ENCODE measurements around the gene COA1.

Gene COA1

GRCh38 chr7:43649755-43650274, 79.5 kb downstream of the COA1 start:
- H3K79me2 ChIP-seq (ENCODE audit: control insufficient read depth, low read length): peaks cover 58% of the 10 kb centered on the region
- H3K4me2 ChIP-seq (ENCODE audit: low read length): peak overlapping the region; percentile 91
- H4K20me1 ChIP-seq (ENCODE audit: control insufficient read depth, insufficient read depth, low read depth, low read length): no peaks in the 10 kb centered on the region
- H3K4me3 ChIP-seq (ENCODE audit: low read length): peak overlapping the region; percentile 57
- no peaks in the 10 kb centered on the region for H3K9me2 ChIP-seq (replicated peaks; ENCODE audit: control insufficient read depth, low read length)
- no peaks in the 10 kb centered on the region for H3K27me3 ChIP-seq (ENCODE audit: control insufficient read depth, low read length)
- peaks cover 60% of the 10 kb centered on the region for H3K36me3 ChIP-seq (ENCODE audit: control insufficient read depth, low read length)
- peaks cover 52% of the 10 kb centered on the region for H3F3A ChIP-seq (ENCODE audit: control insufficient read depth, insufficient read depth)
- TF ChIP-seq EZH2phosphoT487 (IDR thresholded peaks at IDR 0.05; ENCODE audit: borderline replicate concordance, low read length): no peak
- TF ChIP-seq CTCF (IDR thresholded peaks at IDR 0.05; ENCODE audit: low read depth, low read length, poor library complexity, severe bottlenecking): no peak
- peak overlapping the region; percentile 98 for H3K27ac ChIP-seq (ENCODE audit: low read depth, low read length)
- no peaks in the 10 kb centered on the region for H3K9me3 ChIP-seq (ENCODE audit: control insufficient read depth, insufficient read depth, low read length)
- peaks cover 97% of the 10 kb centered on the region for H3K4me1 ChIP-seq (ENCODE audit: control insufficient read depth, low read length)

GRCh38 chr7:43648473-43649406, 80.6 kb downstream of the COA1 start:
- TF ChIP-seq CTCF (IDR thresholded peaks at IDR 0.05; ENCODE audit: low read depth, low read length, poor library complexity, severe bottlenecking) (no peak), EZH2phosphoT487 (IDR thresholded peaks at IDR 0.05; ENCODE audit: borderline replicate concordance, low read length) (no peak)
- H3K4me1 ChIP-seq (ENCODE audit: control insufficient read depth, low read length): peaks cover 93% of the 10 kb centered on the region
- peaks cover 52% of the 10 kb centered on the region for H3F3A ChIP-seq (ENCODE audit: control insufficient read depth, insufficient read depth)
- no peaks in the 10 kb centered on the region for H3K9me3 ChIP-seq (ENCODE audit: control insufficient read depth, insufficient read depth, low read length)
- H3K4me2 ChIP-seq (ENCODE audit: low read length): peak overlapping the region; percentile 91
- peak overlapping the region; percentile 98 for H3K27ac ChIP-seq (ENCODE audit: low read depth, low read length)
- H3K9me2 ChIP-seq (replicated peaks; ENCODE audit: control insufficient read depth, low read length): no peaks in the 10 kb centered on the region
- H3K79me2 ChIP-seq (ENCODE audit: control insufficient read depth, low read length): peaks cover 47% of the 10 kb centered on the region
- no peaks in the 10 kb centered on the region for H3K27me3 ChIP-seq (ENCODE audit: control insufficient read depth, low read length)
- H3K4me3 ChIP-seq (ENCODE audit: low read length): peak overlapping the region; percentile 57
- H3K36me3 ChIP-seq (ENCODE audit: control insufficient read depth, low read length): peaks cover 57% of the 10 kb centered on the region
- H4K20me1 ChIP-seq (ENCODE audit: control insufficient read depth, insufficient read depth, low read depth, low read length): no peaks in the 10 kb centered on the region

- H3K27me3 ChIP-seq (ENCODE audit: control insufficient read depth, low read length): no peaks in the 10 kb centered on the region
- H3K36me3 ChIP-seq (ENCODE audit: control insufficient read depth, low read length): peaks cover 62% of the 10 kb centered on the region
- H3K4me2 ChIP-seq (ENCODE audit: low read length): peak overlapping the region; percentile 91
- peak overlapping the region; percentile 57 for H3K4me3 ChIP-seq (ENCODE audit: low read length)
- peaks cover 45% of the 10 kb centered on the region for H3K79me2 ChIP-seq (ENCODE audit: control insufficient read depth, low read length)
- H3K27ac ChIP-seq (ENCODE audit: low read depth, low read length): peak overlapping the region; percentile 98
- H3K4me1 ChIP-seq (ENCODE audit: control insufficient read depth, low read length): peaks cover 93% of the 10 kb centered on the region
- H3F3A ChIP-seq (ENCODE audit: control insufficient read depth, insufficient read depth): peaks cover 52% of the 10 kb centered on the region
- H3K9me3 ChIP-seq (ENCODE audit: control insufficient read depth, insufficient read depth, low read length): no peaks in the 10 kb centered on the region
- no peaks in the 10 kb centered on the region for H4K20me1 ChIP-seq (ENCODE audit: control insufficient read depth, insufficient read depth, low read depth, low read length)
- no peaks in the 10 kb centered on the region for H3K9me2 ChIP-seq (replicated peaks; ENCODE audit: control insufficient read depth, low read length)
- no peak for TF ChIP-seq CTCF (IDR thresholded peaks at IDR 0.05; ENCODE audit: low read depth, low read length, poor library complexity, severe bottlenecking)
- no peak for TF ChIP-seq EZH2phosphoT487 (IDR thresholded peaks at IDR 0.05; ENCODE audit: borderline replicate concordance, low read length)
Measured at GRCh38 chr7:43647673-43648472, 81.5 kb downstream of the COA1 start.
